WTC11 (cell line): Measurements from ENCODE around the gene PXK. TPM values are rescaled to one million over a fixed set of nuclear protein-coding genes. Genes with fewer than 3 reads are reported as not detected.

Experiments used
- ATAC-seq: fragments of 200-7000 bp; cut with Tn5 transposase; 2 replicates; pipeline ENCODE4 v1.10.0; 2021; ENCODE audit warnings: mild to moderate bottlenecking, moderate library complexity
- CTCF ChIA-PET: fragments of 300-600 bp; sonication (Branson Sonifier 250); formaldehyde crosslinking; loops from one replicate; lab custom pipeline; 2021; ENCODE audit warnings: antibody characterized with exemption; lab: Charles Lee
- POLR2A ChIA-PET: fragments of 350-600 bp; sonication (Branson Sonifier 250); formaldehyde crosslinking; loops from one replicate; lab custom pipeline; 2021; ENCODE audit warnings: antibody characterized with exemption; lab: Charles Lee
- DNase-seq: peaks from one replicate; pipeline ENCODE4 v3.0.0; 2021; ENCODE audit warnings: low spot score
- H3K27ac Mint-ChIP-seq: 2 replicates; pipeline ENCODE4 v1.8.0; 2021; ENCODE audit warnings: mixed read lengths
- H3K27me3 Mint-ChIP-seq: 2 replicates; pipeline ENCODE4 v1.8.0; 2021; ENCODE audit warnings: low read depth, mild to moderate bottlenecking, moderate library complexity, mixed read lengths
- H3K36me3 Mint-ChIP-seq: 2 replicates; pipeline ENCODE4 v1.8.0; 2021; ENCODE audit warnings: mixed read lengths
- H3K4me1 Mint-ChIP-seq: 2 replicates; pipeline ENCODE4 v1.8.0; 2022; ENCODE audit warnings: mixed read lengths
- H3K4me3 Mint-ChIP-seq: 2 replicates; pipeline ENCODE4 v1.8.0; 2021; ENCODE audit warnings: mild to moderate bottlenecking, moderate library complexity, mixed read lengths
- H3K9me3 Mint-ChIP-seq: 2 replicates; pipeline ENCODE4 v1.8.0; 2021; ENCODE audit warnings: mixed read lengths
- ARID4B ChIP-seq: sonication (generic); formaldehyde crosslinking; IDR thresholded peaks from 2 replicates; pipeline ENCODE4 v1.8.0; 2023; ENCODE audit warnings: missing genetic modification reagents, mild to moderate bottlenecking, borderline replicate concordance
- CBFB ChIP-seq: sonication (generic); formaldehyde crosslinking; IDR thresholded peaks from 2 replicates; pipeline ENCODE4 v1.8.1; 2022; ENCODE audit warnings: mild to moderate bottlenecking, low read depth, missing genetic modification reagents
- CREM ChIP-seq: sonication (generic); formaldehyde crosslinking; IDR thresholded peaks from 2 replicates; pipeline ENCODE4 v1.8.1; 2022; ENCODE audit warnings: mild to moderate bottlenecking, missing genetic modification reagents, moderate library complexity
- CTCF ChIP-seq: fragments of 200-600 bp; IDR thresholded peaks from 2 replicates; pipeline ENCODE4 v1.8.0; 2022; ENCODE audit warnings: antibody characterized with exemption
- ELF4 ChIP-seq: sonication (generic); formaldehyde crosslinking; IDR thresholded peaks from 2 replicates; pipeline ENCODE4 v1.8.1; 2022; ENCODE audit warnings: low read depth, mild to moderate bottlenecking, moderate library complexity, missing genetic modification reagents
- GRHL2 ChIP-seq: fragments of 250-450 bp; sonication (Bioruptor Pico); IDR thresholded peaks from 2 replicates; pipeline ENCODE4 v1.8.0; 2022; ENCODE audit warnings: mild to moderate bottlenecking, moderate library complexity; ENCODE audit not compliant: insufficient replicate concordance, severe bottlenecking
- GTF2I ChIP-seq: fragments of 250-450 bp; sonication (Bioruptor Pico); conservative IDR thresholded peaks from 2 replicates; pipeline ENCODE4 v1.4.0; 2021; ENCODE audit warnings: mild to moderate bottlenecking
- JUN ChIP-seq: sonication (generic); formaldehyde crosslinking; IDR thresholded peaks from 2 replicates; pipeline ENCODE4 v1.8.0; 2023; ENCODE audit warnings: mild to moderate bottlenecking, missing genetic modification reagents
- NR2C2 ChIP-seq: sonication (generic); formaldehyde crosslinking; IDR thresholded peaks from 2 replicates; pipeline ENCODE4 v1.8.0; 2022; ENCODE audit warnings: mild to moderate bottlenecking, missing genetic modification reagents
- TEAD1 ChIP-seq: sonication (generic); formaldehyde crosslinking; IDR thresholded peaks from 2 replicates; pipeline ENCODE4 v1.8.0; 2022; ENCODE audit warnings: mild to moderate bottlenecking, missing genetic modification reagents
- ZNF281 ChIP-seq: sonication (generic); formaldehyde crosslinking; IDR thresholded peaks from 2 replicates; pipeline ENCODE4 v1.8.0; 2023; ENCODE audit warnings: mild to moderate bottlenecking, missing genetic modification reagents
- ZNF425 ChIP-seq: fragments of 250-450 bp; sonication (Bioruptor Pico); conservative IDR thresholded peaks from 2 replicates; pipeline ENCODE4 v1.9.0; 2021; ENCODE audit warnings: mild to moderate bottlenecking
- ZNF512 ChIP-seq: sonication (generic); formaldehyde crosslinking; IDR thresholded peaks from 2 replicates; pipeline ENCODE4 v1.8.1; 2022; ENCODE audit warnings: missing genetic modification reagents, borderline replicate concordance
- ZNF532 ChIP-seq: fragments of 250-450 bp; sonication (Bioruptor Pico); IDR thresholded peaks from 2 replicates; pipeline ENCODE4 v1.9.0; 2021; ENCODE audit warnings: mild to moderate bottlenecking, borderline replicate concordance
- total RNA-seq: library from RNA; stranded (reverse); gene quantifications from 3 replicates; pipeline ENCODE4 v1.2.3, GENCODE V29; 2021

PXK gene
- total RNA-seq, 1 experiment from 2014 or later: 9.4 TPM

GRCh38 chr3:58324391-58325390, 8.0 kb upstream of the PXK start:
- TF ChIP-seq GRHL2 (CRISPR knock-in tag) (no peak), ZNF281 (CRISPR knock-in tag) (no peak), ARID4B (no peak), GTF2I (no peak), CBFB (CRISPR knock-in tag) (no peak), ZNF532 (CRISPR knock-in tag) (no peak), NR2C2 (CRISPR knock-in tag) (no peak), ZNF425 (CRISPR knock-in tag) (no peak), CREM (CRISPR knock-in tag) (no peak), TEAD1 (no peak), ELF4 (no peak), JUN (CRISPR knock-in tag) (no peak), CTCF (no peak), ZNF512 (CRISPR knock-in tag) (no peak)
- H3K27me3 Mint-ChIP-seq: no peaks in the 10 kb centered on the region
- ATAC-seq (no peak), DNase-seq (no peak)
- H3K36me3 Mint-ChIP-seq: no peaks in the 10 kb centered on the region
- H3K9me3 Mint-ChIP-seq: no peaks in the 10 kb centered on the region
- CTCF ChIA-PET: interaction anchor here (1.0 to 3.1 kb wide), 5 partner anchors 19 to 207 kb away, joined by 3 to 17 read pairs (median 4); partner anchors contain the start of genes HTD2 and RPP14
- POLR2A ChIA-PET: no interaction called here
- no peak overlapping the region for H3K4me3 Mint-ChIP-seq
- H3K4me1 Mint-ChIP-seq: peaks cover 33% of the 10 kb centered on the region
- H3K27ac Mint-ChIP-seq: peak overlapping the region; percentile 23; the same call in 1 of the 2 replicates
